OCI-LY3 (cell line): ENCODE results near the gene ARHGAP9.

ENCODE experiments used
- CTCF ChIP-seq: fragments of 200-600, 300-600 bp; sonication (generic); IDR thresholded peaks from 2 replicates; pipeline ENCODE4 v1.5.1; 2014; ENCODE audit warnings: antibody characterized with exemption, low read length, low read depth
- EZH2phosphoT487 ChIP-seq: fragments of 200-600 bp; shearing (Covaris generic); IDR thresholded peaks from 2 replicates; pipeline ENCODE4 v1.6.1; 2018; ENCODE audit warnings: antibody characterized with exemption, mixed run types, low read depth

- no peak for TF ChIP-seq CTCF
- TF ChIP-seq EZH2phosphoT487, result no peak
Observed at GRCh38 chr12:57516617-57517153, 37.0 kb upstream of the ARHGAP9 start.
